GM12878 (cell line): ENCODE measurements around the gene SOX5. TPM values are rescaled to one million over a fixed set of nuclear protein-coding genes. Genes with fewer than 3 reads are reported as not detected.

Experiments used
- ATAC-seq: fragments of 200-7000 bp; cut with Tn5 transposase; 3 replicates; pipeline ENCODE4 v1.9.1; 2020; ENCODE audit warnings: mild to moderate bottlenecking, moderate library complexity
- BruUV-seq: library from RNA; stranded (reverse); fragments of 400-500 nt; replicated peaks from 2 replicates; lab custom pipeline; 2021; lab: Mats Ljungman, UMichigan
- CTCF ChIA-PET: fragments of 300-600 bp; sonication (Branson Sonifier 250); formaldehyde crosslinking; extraction: SDS; loops from one replicate; lab custom pipeline; 2021; ENCODE audit warnings: inconsistent platforms; lab: Yijun Ruan, JAX
- POLR2A ChIA-PET: fragments of 350-600 bp; formaldehyde crosslinking; extraction: SDS; loops from one replicate; lab custom pipeline; 2021; ENCODE audit warnings: inconsistent platforms; lab: Charles Lee
- RAD21 ChIA-PET: fragments of 300-600 bp; sonication (Branson Sonifier 250); formaldehyde crosslinking; loops from one replicate; lab custom pipeline; 2023; ENCODE audit warnings: antibody characterized with exemption; ENCODE audit not compliant: unreplicated experiment; lab: Charles Lee
- SMC1A ChIA-PET: fragments of 300-600 bp; sonication (Branson Sonifier 250); formaldehyde crosslinking; loops from one replicate; lab custom pipeline; 2023; ENCODE audit not compliant: unreplicated experiment, uncharacterized antibody; lab: Charles Lee
- DNase-seq: peaks from one replicate; pipeline ENCODE4 v3.0.0-alpha.2; 2011; ENCODE audit warnings: low read depth, low spot score
- FAIRE-seq: peaks from 3 replicates; lab custom pipeline; 2011; peaks lifted over from hg19 to GRCh38; lab: Jason Lieb, UNC
- H2AFZ ChIP-seq: 2 replicates; pipeline ENCODE4 v1.6.0; 2011; ENCODE audit warnings: low read depth, low read length, control low read depth; ENCODE audit not compliant: control insufficient read depth
- H3K27ac ChIP-seq: 2 replicates; pipeline ENCODE4 v1.5.1; 2011; ENCODE audit warnings: control low read depth; ENCODE audit not compliant: control insufficient read depth, insufficient read depth
- H3K27me3 ChIP-seq, 2 experiments: replicated peaks in 1 of 2; 2 replicates each; pipeline versions ENCODE4 v1.6.0 to v1.6.1; 2011; ENCODE audit warnings: low read length in 1 of 2; ENCODE audit not compliant: control insufficient read depth in 2 of 2, insufficient read depth in 2 of 2
- H3K36me3 ChIP-seq, 2 experiments: 2 replicates each; pipeline ENCODE4 v1.5.1; 2011; ENCODE audit warnings: low read length in 1 of 2; ENCODE audit not compliant: control insufficient read depth in 2 of 2, insufficient read depth in 2 of 2
- H3K4me1 ChIP-seq: 2 replicates; pipeline ENCODE4 v1.6.1; 2011; ENCODE audit warnings: mild to moderate bottlenecking, low read length, moderate library complexity, mixed read lengths; ENCODE audit not compliant: control insufficient read depth, insufficient read depth
- H3K4me2 ChIP-seq: 2 replicates; pipeline ENCODE4 v1.6.0; 2011; ENCODE audit warnings: control low read depth; ENCODE audit not compliant: control insufficient read depth, insufficient read depth
- H3K4me3 ChIP-seq: fragments of 200-600 bp; sonication (generic); 2 replicates; pipeline ENCODE4 v1.5.1; 2016
- H3K79me2 ChIP-seq: 2 replicates; pipeline ENCODE4 v1.6.0; 2011; ENCODE audit warnings: low read length; ENCODE audit not compliant: control insufficient read depth, insufficient read depth
- H3K9ac ChIP-seq: 2 replicates; pipeline ENCODE4 v1.8.0; 2011; ENCODE audit warnings: low read length, control low read depth, mixed read lengths; ENCODE audit not compliant: control insufficient read depth, insufficient read depth
- H3K9me3 ChIP-seq: replicated peaks from 3 replicates; pipeline ENCODE4 v1.5.1; 2011; ENCODE audit warnings: mild to moderate bottlenecking, low read length; ENCODE audit not compliant: control insufficient read depth, insufficient read depth
- H4K20me1 ChIP-seq: 2 replicates; pipeline ENCODE4 v1.6.0; 2011; ENCODE audit not compliant: control insufficient read depth, insufficient read depth
- BCL11A ChIP-seq: IDR thresholded peaks from 2 replicates; pipeline ENCODE4 v1.6.1; 2011; ENCODE audit warnings: low read depth, low read length
- BHLHE40 ChIP-seq, 2 experiments: fragments of 450-650 bp in 1 of 2; IDR thresholded peaks; 2 replicates each; pipeline ENCODE4 v1.6.1; 2011 to 2017; ENCODE audit warnings: low read depth in 2 of 2, borderline replicate concordance in 1 of 2, improper control_type of control experiment in 1 of 2, low read length in 1 of 2, mild to moderate bottlenecking in 1 of 2
- HCFC1 ChIP-seq: fragments of 150-350 bp; IDR thresholded peaks from 2 replicates; pipeline ENCODE4 v1.6.1; 2014; ENCODE audit warnings: low read length
- MEF2B ChIP-seq: fragments of 450-650 bp; IDR thresholded peaks from 2 replicates; pipeline ENCODE4 v1.6.1; 2018; ENCODE audit warnings: mild to moderate bottlenecking, moderate library complexity; ENCODE audit not compliant: partially characterized antibody, poor library complexity, severe bottlenecking
- NFXL1 ChIP-seq: fragments of 450-650 bp; IDR thresholded peaks from 2 replicates; pipeline ENCODE4 v1.6.1; 2017; ENCODE audit warnings: antibody characterized with exemption, mild to moderate bottlenecking, borderline replicate concordance
- RAD21 ChIP-seq: IDR thresholded peaks from 2 replicates; pipeline ENCODE4 v1.6.1; 2011; ENCODE audit warnings: mild to moderate bottlenecking, low read depth, low read length, moderate library complexity; ENCODE audit not compliant: insufficient read depth
- SPI1 ChIP-seq: IDR thresholded peaks from 2 replicates; pipeline ENCODE4 v1.6.1; 2011; ENCODE audit warnings: low read depth, mild to moderate bottlenecking, low read length, moderate library complexity, borderline replicate concordance; ENCODE audit not compliant: insufficient read depth
- WRNIP1 ChIP-seq: IDR thresholded peaks from 2 replicates; pipeline ENCODE4 v1.6.1; 2011; ENCODE audit warnings: low read depth, low read length, improper control_type of control experiment, borderline replicate concordance
- WGBS: methylation state at CpG from one replicate; pipeline ENCODE4 v1.1.6; 2016; ENCODE audit warnings: low lambda C conversion rate; ENCODE audit not compliant: insufficient replicate concordance, insufficient coverage; ENCODE audit errors: missing lambda C conversion rate; 5-methylcytosine and 5-hydroxymethylcytosine counted together
- in situ Hi-C: fragments of 300-500 bp; cut with MboI; formaldehyde crosslinking; loops from 9 replicates; pipeline ENCODE4 v1.14.3; 2018; ENCODE audit warnings: mixed read lengths
- intact Hi-C: fragments of 100-400 bp; cut with micrococcal nuclease; formaldehyde crosslinking; loops from one replicate; pipeline ENCODE4 v1.14.2; 2022; ENCODE audit not compliant: unreplicated experiment
- polyA plus RNA-seq, 11 experiments: library from polyadenylated mRNA; depleted of rRNA in 4 of 11; unstranded in 6 of 11; stranded (reverse) in 5 of 11; fragments of >200 nt; fragmentation: Nextera tagmentation in 4 of 11; fragmentation: Illumina TruSeq in 1 of 11; extraction: Ambion mirVana in 4 of 11; extraction: Trizol in 1 of 11; gene quantifications; 1 replicate in 1 of 11; 2 replicates in 10 of 11; pipeline versions ENCODE4 v1.2.1 to v1.2.3, GENCODE V29; 2011 to 2016; ENCODE audit warnings: inconsistent platforms in 2 of 11, missing spikeins in 2 of 11, low read depth in 1 of 11
- total RNA-seq, 4 experiments: library from RNA; depleted of rRNA in 3 of 4; stranded (reverse); fragments of >200 nt in 3 of 4; fragmentation: Illumina TruSeq in 1 of 4; extraction: Trizol in 1 of 4; gene quantifications; 2 replicates each; pipeline versions ENCODE4 v1.2.1 to v1.2.3, GENCODE V29; 2013 to 2021
- TF ChIP-seq, protein P1 (sequence below): fragments of 450-650 bp; IDR thresholded peaks from 2 replicates; pipeline ENCODE4 v1.6.1; 2017; ENCODE audit warnings: mild to moderate bottlenecking, moderate library complexity
- TF ChIP-seq, protein P2 (sequence below): fragments of 450-650 bp; IDR thresholded peaks from 2 replicates; pipeline ENCODE4 v1.6.1; 2017; ENCODE audit warnings: mild to moderate bottlenecking, moderate library complexity
- TF ChIP-seq, protein P3 (sequence below): fragments of 450-650 bp; IDR thresholded peaks from 2 replicates; pipeline ENCODE4 v1.6.1; 2016; ENCODE audit warnings: mild to moderate bottlenecking

SOX5 gene
- total and polyA plus RNA-seq, 10 of the 15 experiments (the other 5 are each of a cell fraction or from before 2014, with no cell fraction given): 0.08 to 1.0 (median 0.24) TPM

DNA sequence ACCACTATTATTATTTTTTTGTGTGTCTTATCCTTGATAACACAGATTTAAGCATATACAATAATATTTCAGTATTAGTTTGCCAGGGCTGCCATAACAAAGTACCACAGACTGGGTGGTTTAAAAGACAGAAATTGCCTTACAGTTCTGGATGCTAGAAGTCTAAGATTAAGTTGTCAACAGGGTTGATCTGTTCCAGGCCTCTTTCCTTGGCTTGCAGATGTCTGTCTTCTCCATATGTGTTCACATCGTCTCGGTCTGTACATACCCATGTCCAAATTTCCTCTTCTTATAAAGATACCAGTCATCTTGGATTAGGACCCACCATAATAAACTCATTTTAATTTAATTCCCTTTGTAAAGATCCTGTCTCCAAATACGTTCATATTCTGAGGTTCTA is 204.8 kb downstream of the SOX5 start (continued):
- TF ChIP-seq, protein P1, sequence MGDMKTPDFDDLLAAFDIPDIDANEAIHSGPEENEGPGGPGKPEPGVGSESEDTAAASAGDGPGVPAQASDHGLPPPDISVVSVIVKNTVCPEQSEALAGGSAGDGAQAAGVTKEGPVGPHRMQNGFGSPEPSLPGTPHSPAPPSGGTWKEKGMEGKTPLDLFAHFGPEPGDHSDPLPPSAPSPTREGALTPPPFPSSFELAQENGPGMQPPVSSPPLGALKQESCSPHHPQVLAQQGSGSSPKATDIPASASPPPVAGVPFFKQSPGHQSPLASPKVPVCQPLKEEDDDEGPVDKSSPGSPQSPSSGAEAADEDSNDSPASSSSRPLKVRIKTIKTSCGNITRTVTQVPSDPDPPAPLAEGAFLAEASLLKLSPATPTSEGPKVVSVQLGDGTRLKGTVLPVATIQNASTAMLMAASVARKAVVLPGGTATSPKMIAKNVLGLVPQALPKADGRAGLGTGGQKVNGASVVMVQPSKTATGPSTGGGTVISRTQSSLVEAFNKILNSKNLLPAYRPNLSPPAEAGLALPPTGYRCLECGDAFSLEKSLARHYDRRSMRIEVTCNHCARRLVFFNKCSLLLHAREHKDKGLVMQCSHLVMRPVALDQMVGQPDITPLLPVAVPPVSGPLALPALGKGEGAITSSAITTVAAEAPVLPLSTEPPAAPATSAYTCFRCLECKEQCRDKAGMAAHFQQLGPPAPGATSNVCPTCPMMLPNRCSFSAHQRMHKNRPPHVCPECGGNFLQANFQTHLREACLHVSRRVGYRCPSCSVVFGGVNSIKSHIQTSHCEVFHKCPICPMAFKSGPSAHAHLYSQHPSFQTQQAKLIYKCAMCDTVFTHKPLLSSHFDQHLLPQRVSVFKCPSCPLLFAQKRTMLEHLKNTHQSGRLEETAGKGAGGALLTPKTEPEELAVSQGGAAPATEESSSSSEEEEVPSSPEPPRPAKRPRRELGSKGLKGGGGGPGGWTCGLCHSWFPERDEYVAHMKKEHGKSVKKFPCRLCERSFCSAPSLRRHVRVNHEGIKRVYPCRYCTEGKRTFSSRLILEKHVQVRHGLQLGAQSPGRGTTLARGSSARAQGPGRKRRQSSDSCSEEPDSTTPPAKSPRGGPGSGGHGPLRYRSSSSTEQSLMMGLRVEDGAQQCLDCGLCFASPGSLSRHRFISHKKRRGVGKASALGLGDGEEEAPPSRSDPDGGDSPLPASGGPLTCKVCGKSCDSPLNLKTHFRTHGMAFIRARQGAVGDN: no peak

DNA sequence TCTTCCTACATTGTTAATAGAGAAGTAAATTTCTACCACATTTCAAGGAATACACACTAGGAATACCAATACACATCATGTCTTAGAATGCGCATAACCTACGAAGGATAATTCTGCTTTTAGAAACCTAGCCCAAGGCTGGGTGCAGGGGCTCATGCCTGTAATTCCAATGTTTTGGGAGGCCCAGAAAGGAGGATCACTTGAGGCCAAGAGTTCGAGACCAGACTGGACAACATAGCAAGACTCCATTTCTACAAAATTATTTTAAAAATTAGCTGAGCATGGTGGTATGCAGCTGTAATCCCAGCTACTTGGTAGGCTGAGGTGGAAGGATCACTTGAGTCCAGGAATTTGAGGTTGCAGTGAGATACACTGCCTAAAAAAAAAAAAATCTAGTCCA is 206.9 kb downstream of the SOX5 start:
- H3K9me3 ChIP-seq: no peaks in the 10 kb centered on the region
- intact Hi-C loops: no loop called here
- DNase-seq (no peak), ATAC-seq (no peak), FAIRE-seq (no peak)
- in situ Hi-C loops: no loop called here
- no peak overlapping the region for H3K4me3 ChIP-seq
- H3K27me3 ChIP-seq: no peaks in the 10 kb centered on the region
- no peaks in the 10 kb centered on the region for H4K20me1 ChIP-seq
- no peaks in the 10 kb centered on the region for H3K4me1 ChIP-seq
- 56% methylated on average over 3 of the region's 3 CpGs for WGBS
- CTCF ChIA-PET: interaction anchor here (1.0 kb wide), 1 partner anchor 8 kb away, joined by 3 read pairs; no protein-coding TSS in a partner anchor
- no peak overlapping the region for H3K4me2 ChIP-seq
- RAD21 ChIA-PET: no interaction called here
- POLR2A ChIA-PET: no interaction called here
- H3K79me2 ChIP-seq: no peaks in the 10 kb centered on the region
- BruUV-seq: no TSS peak
- H3K36me3 ChIP-seq: no peaks in the 10 kb centered on the region
- SMC1A ChIA-PET: interaction anchor here (0.6 kb wide), 1 partner anchor 1529 kb away, joined by 3 read pairs; no protein-coding TSS in a partner anchor
- H3K9ac ChIP-seq: no peak overlapping the region
- H3K27ac ChIP-seq: no peak overlapping the region
- H2AFZ ChIP-seq: no peak overlapping the region
- TF ChIP-seq MEF2B (no peak), HCFC1 (no peak), BCL11A (no peak), NFXL1 (no peak), SPI1 (no peak), BHLHE40 (IDR thresholded peaks at IDR 0.05; ENCODE audit: borderline replicate concordance in 1 of 2, low read depth in 2 of 2, low read length in 1 of 2) (no peak), RAD21 (no peak), WRNIP1 (no peak)
- TF ChIP-seq, protein P2, sequence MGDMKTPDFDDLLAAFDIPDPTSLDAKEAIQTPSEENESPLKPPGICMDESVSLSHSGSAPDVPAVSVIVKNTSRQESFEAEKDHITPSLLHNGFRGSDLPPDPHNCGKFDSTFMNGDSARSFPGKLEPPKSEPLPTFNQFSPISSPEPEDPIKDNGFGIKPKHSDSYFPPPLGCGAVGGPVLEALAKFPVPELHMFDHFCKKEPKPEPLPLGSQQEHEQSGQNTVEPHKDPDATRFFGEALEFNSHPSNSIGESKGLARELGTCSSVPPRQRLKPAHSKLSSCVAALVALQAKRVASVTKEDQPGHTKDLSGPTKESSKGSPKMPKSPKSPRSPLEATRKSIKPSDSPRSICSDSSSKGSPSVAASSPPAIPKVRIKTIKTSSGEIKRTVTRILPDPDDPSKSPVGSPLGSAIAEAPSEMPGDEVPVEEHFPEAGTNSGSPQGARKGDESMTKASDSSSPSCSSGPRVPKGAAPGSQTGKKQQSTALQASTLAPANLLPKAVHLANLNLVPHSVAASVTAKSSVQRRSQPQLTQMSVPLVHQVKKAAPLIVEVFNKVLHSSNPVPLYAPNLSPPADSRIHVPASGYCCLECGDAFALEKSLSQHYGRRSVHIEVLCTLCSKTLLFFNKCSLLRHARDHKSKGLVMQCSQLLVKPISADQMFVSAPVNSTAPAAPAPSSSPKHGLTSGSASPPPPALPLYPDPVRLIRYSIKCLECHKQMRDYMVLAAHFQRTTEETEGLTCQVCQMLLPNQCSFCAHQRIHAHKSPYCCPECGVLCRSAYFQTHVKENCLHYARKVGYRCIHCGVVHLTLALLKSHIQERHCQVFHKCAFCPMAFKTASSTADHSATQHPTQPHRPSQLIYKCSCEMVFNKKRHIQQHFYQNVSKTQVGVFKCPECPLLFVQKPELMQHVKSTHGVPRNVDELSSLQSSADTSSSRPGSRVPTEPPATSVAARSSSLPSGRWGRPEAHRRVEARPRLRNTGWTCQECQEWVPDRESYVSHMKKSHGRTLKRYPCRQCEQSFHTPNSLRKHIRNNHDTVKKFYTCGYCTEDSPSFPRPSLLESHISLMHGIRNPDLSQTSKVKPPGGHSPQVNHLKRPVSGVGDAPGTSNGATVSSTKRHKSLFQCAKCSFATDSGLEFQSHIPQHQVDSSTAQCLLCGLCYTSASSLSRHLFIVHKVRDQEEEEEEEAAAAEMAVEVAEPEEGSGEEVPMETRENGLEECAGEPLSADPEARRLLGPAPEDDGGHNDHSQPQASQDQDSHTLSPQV: no peak
- TF ChIP-seq, protein P3, sequence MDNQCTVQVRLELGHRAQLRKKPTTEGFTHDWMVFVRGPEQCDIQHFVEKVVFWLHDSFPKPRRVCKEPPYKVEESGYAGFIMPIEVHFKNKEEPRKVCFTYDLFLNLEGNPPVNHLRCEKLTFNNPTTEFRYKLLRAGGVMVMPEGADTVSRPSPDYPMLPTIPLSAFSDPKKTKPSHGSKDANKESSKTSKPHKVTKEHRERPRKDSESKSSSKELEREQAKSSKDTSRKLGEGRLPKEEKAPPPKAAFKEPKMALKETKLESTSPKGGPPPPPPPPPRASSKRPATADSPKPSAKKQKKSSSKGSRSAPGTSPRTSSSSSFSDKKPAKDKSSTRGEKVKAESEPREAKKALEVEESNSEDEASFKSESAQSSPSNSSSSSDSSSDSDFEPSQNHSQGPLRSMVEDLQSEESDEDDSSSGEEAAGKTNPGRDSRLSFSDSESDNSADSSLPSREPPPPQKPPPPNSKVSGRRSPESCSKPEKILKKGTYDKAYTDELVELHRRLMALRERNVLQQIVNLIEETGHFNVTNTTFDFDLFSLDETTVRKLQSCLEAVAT: no peak
